NCI-H1436 treated with DMSO at 0.1 percent for 48 hours (cell line): ENCODE data around the gene MEIS1.

Experiments
- DNase-seq: peaks from one replicate; lab custom pipeline; 2025; lab: John Stamatoyannopoulos, UW

Gene MEIS1

GRCh38 chr2:66535574-66536289 is 100.8 kb downstream of the MEIS1 start:
- DNase-seq = no peak

GRCh38 chr2:66536290-66536673 is 101.4 kb downstream of the MEIS1 start:
- no peak for DNase-seq

- DNase-seq = peak; percentile 96
Measured at GRCh38 chr2:66536997-66537396, 102.1 kb downstream of the MEIS1 start.

GRCh38 chr2:66538291-66538690 is 103.4 kb downstream of the MEIS1 start:
- DNase-seq = no peak

- no peak for DNase-seq
Measured at GRCh38 chr2:66539452-66539851, 104.5 kb downstream of the MEIS1 start.

- no peak for DNase-seq
Measured at GRCh38 chr2:66541646-66542045, 106.7 kb downstream of the MEIS1 start.

GRCh38 chr2:66543257-66543767 is 108.4 kb downstream of the MEIS1 start:
- peak; percentile 30 for DNase-seq

- DNase-seq = no peak
Measured at GRCh38 chr2:66544258-66544657, 109.3 kb downstream of the MEIS1 start.

GRCh38 chr2:66545258-66545657 is 110.3 kb downstream of the MEIS1 start:
- no peak for DNase-seq

- no peak for DNase-seq
Measured at GRCh38 chr2:66547118-66547517, 112.2 kb downstream of the MEIS1 start.

- peak; percentile 45 for DNase-seq
Measured at GRCh38 chr2:66547887-66548286, 113.0 kb downstream of the MEIS1 start.

GRCh38 chr2:66548422-66548821 is 113.5 kb downstream of the MEIS1 start:
- DNase-seq = no peak

- no peak for DNase-seq
Measured at GRCh38 chr2:66550826-66551225, 115.9 kb downstream of the MEIS1 start.

- no peak for DNase-seq
Measured at GRCh38 chr2:66553370-66553769, 118.4 kb downstream of the MEIS1 start.

GRCh38 chr2:66555091-66555490 is 120.2 kb downstream of the MEIS1 start:
- DNase-seq = no peak

- DNase-seq = no peak
Measured at GRCh38 chr2:66555501-66556324, 120.8 kb downstream of the MEIS1 start.

GRCh38 chr2:66559672-66560071 is 124.7 kb downstream of the MEIS1 start:
- no peak for DNase-seq

GRCh38 chr2:66560683-66561082 is 125.8 kb downstream of the MEIS1 start:
- DNase-seq = no peak

- DNase-seq = no peak
Measured at GRCh38 chr2:66561645-66562303, 126.8 kb downstream of the MEIS1 start.

- DNase-seq = no peak
Measured at GRCh38 chr2:66562304-66562685, 127.4 kb downstream of the MEIS1 start.

- DNase-seq = no peak
Measured at GRCh38 chr2:66563473-66563872, 128.5 kb downstream of the MEIS1 start.

- DNase-seq = no peak
Measured at GRCh38 chr2:66565291-66565690, 130.4 kb downstream of the MEIS1 start.
